ENCODE results near the gene SBF2. TPM values are rescaled to one million over a fixed set of nuclear protein-coding genes. Genes with fewer than 3 reads are reported as not detected.

Gene SBF2
- total and polyA plus RNA-seq, 4 experiments from 2014 or later, result 0.50 to 15.4 (median 10.2) TPM

DNA sequence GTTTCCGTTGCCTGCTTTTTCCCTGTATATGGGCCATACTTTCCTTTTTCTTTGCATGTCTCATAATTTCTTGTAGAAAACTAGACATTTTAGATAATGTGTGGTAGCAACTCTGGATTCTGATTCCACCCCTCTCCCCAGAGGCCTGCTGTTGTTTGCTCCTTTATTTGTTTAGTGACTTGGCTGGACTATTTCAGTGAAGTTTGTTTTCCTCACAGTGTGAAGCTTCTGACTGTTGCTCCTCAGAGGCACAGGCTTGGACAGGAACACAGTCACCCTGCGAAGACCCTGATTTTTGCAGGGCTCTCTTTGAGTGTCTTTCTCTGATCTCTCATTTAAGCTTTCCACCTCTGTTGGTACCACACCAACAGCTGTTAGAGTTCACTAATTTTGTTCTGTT is 557.7 kb downstream of the SBF2 start:
- peaks cover 30 to 40% of the 10 kb centered on the region in 2 donors for H3K36me3 Mint-ChIP-seq
- Histone ChIP-seq H3K9me3 (ENCODE audit: control insufficient read depth in 1 of 2, low read length in 2 of 2) (no peaks in the 10 kb centered on the region), H3K4me1 (ENCODE audit: insufficient read depth, low read length) (no peaks in the 10 kb centered on the region), H3K4me3 (ENCODE audit: low read length in 2 of 2) (no peak overlapping the region), H3K27ac (ENCODE audit: low read depth, low read length) (no peak overlapping the region), H3K27me3 (ENCODE audit: insufficient read depth, low read length) (no peaks in the 10 kb centered on the region), H3K36me3 (ENCODE audit: insufficient read depth, low read length) (no peaks in the 10 kb centered on the region)
- intact Hi-C loops (cut with micrococcal nuclease), result no loop called here
- POLR2A ChIA-PET (ENCODE audit: partially characterized antibody), result no interaction called here
- DNase-seq, result no peak
- H3K9me3 Mint-ChIP-seq, result peaks cover 0 to 21% (median 18%) of the 10 kb centered on the region in 8 donors
- no peak overlapping the region for H3K4me3 Mint-ChIP-seq
- H3K27ac Mint-ChIP-seq, result no peak overlapping the region
- H3K27me3 Mint-ChIP-seq, result no peaks in the 10 kb centered on the region
- H3K4me1 Mint-ChIP-seq, result no peaks in the 10 kb centered on the region
- CTCF ChIA-PET (ENCODE audit: partially characterized antibody), result interaction anchor here (0.6 to 3.1 kb wide), 2 partner anchors 11 to 64 kb away, joined by 3 to 8 read pairs; no protein-coding TSS in a partner anchor

DNA sequence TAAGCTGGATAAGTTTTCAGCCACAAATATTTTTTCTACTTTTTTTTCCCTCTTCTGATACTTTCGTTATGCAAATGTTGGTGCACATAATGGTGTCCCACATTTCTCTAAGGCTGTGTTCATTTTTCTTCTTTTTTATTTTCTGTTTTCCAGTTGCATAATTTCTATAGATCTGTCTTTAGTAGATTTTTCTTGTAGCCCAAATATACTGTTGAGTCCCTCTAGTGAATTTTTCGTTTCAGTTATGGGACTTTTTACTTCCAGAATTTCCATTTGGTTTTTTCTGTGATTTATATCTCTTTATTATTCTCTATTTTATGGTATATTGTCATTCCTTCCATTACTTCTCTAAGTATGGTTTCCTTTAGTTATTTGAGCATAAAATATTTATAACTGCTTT is 558.1 kb downstream of the SBF2 start:
- no peaks in the 10 kb centered on the region for H3K27me3 ChIP-seq (ENCODE audit: insufficient read depth, low read length)
- H3K27ac ChIP-seq (ENCODE audit: low read depth, low read length), result no peak overlapping the region
- H3K4me1 Mint-ChIP-seq, result no peaks in the 10 kb centered on the region
- intact Hi-C loops (cut with micrococcal nuclease), result no loop called here
- peaks cover 30 to 40% of the 10 kb centered on the region in 2 donors for H3K36me3 Mint-ChIP-seq
- ChIA-PET POLR2A (ENCODE audit: partially characterized antibody) (no interaction called here), CTCF (ENCODE audit: partially characterized antibody) (interaction anchor here (0.6 kb wide), 1 partner anchor 64 kb away, joined by 3 read pairs; no protein-coding TSS in a partner anchor)
- H3K4me3 Mint-ChIP-seq, result no peak overlapping the region
- no peak overlapping the region for H3K4me3 ChIP-seq (ENCODE audit: low read length in 2 of 2)
- no peaks in the 10 kb centered on the region for H3K4me1 ChIP-seq (ENCODE audit: insufficient read depth, low read length)
- no peaks in the 10 kb centered on the region for H3K27me3 Mint-ChIP-seq
- no peak for DNase-seq
- H3K36me3 ChIP-seq (ENCODE audit: insufficient read depth, low read length), result no peaks in the 10 kb centered on the region
- peaks cover 0 to 21% (median 18%) of the 10 kb centered on the region in 8 donors for H3K9me3 Mint-ChIP-seq
- no peaks in the 10 kb centered on the region for H3K9me3 ChIP-seq (ENCODE audit: control insufficient read depth in 1 of 2, low read length in 2 of 2)
- no peak overlapping the region for H3K27ac Mint-ChIP-seq

DNA sequence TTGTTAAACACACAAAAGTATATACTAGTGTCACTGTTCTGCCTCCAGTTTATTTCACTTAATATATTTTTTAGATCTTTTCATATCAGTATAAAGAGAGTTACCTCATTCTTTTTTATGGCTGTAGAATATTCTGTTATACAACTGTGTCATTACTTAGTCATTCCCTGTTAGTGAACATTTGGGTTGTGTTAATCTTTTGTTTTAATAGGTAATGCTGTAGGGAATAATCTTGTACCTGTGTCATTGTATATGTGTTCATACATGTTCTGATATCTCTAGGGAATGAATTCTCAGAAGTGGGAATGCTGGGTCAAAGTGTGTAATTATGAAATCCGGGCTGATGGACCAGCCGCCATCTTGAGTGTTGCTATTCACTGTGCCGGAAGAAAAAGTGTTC is 558.8 kb downstream of the SBF2 start:
- no peak overlapping the region for H3K4me3 Mint-ChIP-seq
- POLR2A ChIA-PET (ENCODE audit: partially characterized antibody), result no interaction called here

DNA sequence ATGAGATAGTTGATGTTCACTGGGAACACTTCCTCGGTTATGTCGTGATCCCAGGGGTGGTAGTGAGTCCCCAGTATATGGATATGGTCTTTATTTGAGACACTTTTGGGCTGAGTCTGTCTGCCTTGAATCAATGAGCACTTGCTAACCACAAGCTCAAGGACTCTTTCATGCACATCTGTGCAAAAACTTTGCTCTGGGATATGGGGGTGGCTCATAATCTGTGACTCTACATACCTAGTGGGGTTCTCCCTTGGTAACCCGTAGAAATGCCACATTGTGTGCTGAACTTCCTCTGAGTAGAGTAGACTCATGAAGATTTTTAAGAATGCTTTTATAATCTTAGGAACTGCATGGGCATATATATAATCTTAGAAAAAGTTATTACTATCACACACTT is 560.8 kb downstream of the SBF2 start:
- POLR2A ChIA-PET (ENCODE audit: partially characterized antibody), result interaction anchor here (0.6 kb wide), 1 partner anchor 12 kb away, joined by 3 read pairs; no protein-coding TSS in a partner anchor
- H3K36me3 Mint-ChIP-seq, result peaks cover 31 to 39% of the 10 kb centered on the region in 2 donors
- no peak overlapping the region for H3K4me3 Mint-ChIP-seq

More for the DNA sequence above, 558.8 kb downstream of the SBF2 start:
- H3K36me3 ChIP-seq (ENCODE audit: insufficient read depth, low read length), result no peaks in the 10 kb centered on the region
- H3K36me3 Mint-ChIP-seq, result peaks cover 30 to 40% of the 10 kb centered on the region in 2 donors
- CTCF ChIA-PET (ENCODE audit: partially characterized antibody), result no interaction called here
- no peaks in the 10 kb centered on the region for H3K9me3 ChIP-seq (ENCODE audit: control insufficient read depth in 1 of 2, low read length in 2 of 2)
- H3K27ac Mint-ChIP-seq, result no peak overlapping the region
- no peak for DNase-seq
- intact Hi-C loops (cut with micrococcal nuclease), result no loop called here
- peaks cover 0 to 21% (median 18%) of the 10 kb centered on the region in 8 donors for H3K9me3 Mint-ChIP-seq
- H3K27me3 ChIP-seq (ENCODE audit: insufficient read depth, low read length), result no peaks in the 10 kb centered on the region
- no peak overlapping the region for H3K27ac ChIP-seq (ENCODE audit: low read depth, low read length)
- H3K4me1 ChIP-seq (ENCODE audit: insufficient read depth, low read length), result no peaks in the 10 kb centered on the region
- H3K27me3 Mint-ChIP-seq, result no peaks in the 10 kb centered on the region
- H3K4me3 ChIP-seq (ENCODE audit: low read length in 2 of 2), result no peak overlapping the region
- no peaks in the 10 kb centered on the region for H3K4me1 Mint-ChIP-seq

DNA sequence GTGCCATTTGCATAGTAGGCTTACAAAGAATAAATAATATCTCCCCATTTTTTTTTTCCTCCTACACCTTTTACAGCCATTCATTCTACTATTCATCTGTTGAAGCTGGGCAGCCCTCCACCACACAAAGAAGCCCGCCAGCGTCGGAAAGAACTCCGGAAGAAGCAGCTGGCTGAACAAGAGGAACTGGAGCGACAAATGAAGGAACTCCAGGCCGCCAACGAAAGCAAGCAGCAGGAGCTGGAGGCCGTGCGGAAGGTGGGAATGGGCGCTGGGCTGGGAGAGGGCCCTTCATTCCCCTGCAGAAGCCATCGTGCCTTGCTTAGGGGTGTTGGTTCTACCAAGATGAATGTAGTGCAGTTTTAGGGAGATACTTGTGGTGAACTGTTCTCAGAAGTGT is 561.6 kb downstream of the SBF2 start:
- Histone ChIP-seq H3K36me3 (ENCODE audit: insufficient read depth, low read length) (no peaks in the 10 kb centered on the region), H3K4me3 (ENCODE audit: low read length in 2 of 2) (no peak overlapping the region), H3K4me1 (ENCODE audit: insufficient read depth, low read length) (no peaks in the 10 kb centered on the region), H3K27ac (ENCODE audit: low read depth, low read length) (no peak overlapping the region), H3K9me3 (ENCODE audit: control insufficient read depth in 1 of 2, low read length in 2 of 2) (no peaks in the 10 kb centered on the region), H3K27me3 (ENCODE audit: insufficient read depth, low read length) (no peaks in the 10 kb centered on the region)
- no peak for DNase-seq
- intact Hi-C loops (cut with micrococcal nuclease), result no loop called here
- Mint-ChIP-seq H3K9me3 (peaks cover 0 to 21% (median 18%) of the 10 kb centered on the region in 8 donors), H3K36me3 (peaks cover 29 to 35% of the 10 kb centered on the region in 2 donors), H3K27ac (no peak overlapping the region), H3K4me1 (no peaks in the 10 kb centered on the region), H3K4me3 (no peak overlapping the region), H3K27me3 (no peaks in the 10 kb centered on the region)
- CTCF ChIA-PET (ENCODE audit: partially characterized antibody), result no interaction called here
- POLR2A ChIA-PET (ENCODE audit: partially characterized antibody), result no interaction called here

More for the DNA sequence above, 560.8 kb downstream of the SBF2 start:
- no peaks in the 10 kb centered on the region for H3K9me3 ChIP-seq (ENCODE audit: control insufficient read depth in 1 of 2, low read length in 2 of 2)
- no peaks in the 10 kb centered on the region for H3K27me3 ChIP-seq (ENCODE audit: insufficient read depth, low read length)
- intact Hi-C loops (cut with micrococcal nuclease), result no loop called here
- Mint-ChIP-seq H3K9me3 (peaks cover 0 to 21% (median 18%) of the 10 kb centered on the region in 8 donors), H3K27ac (no peak overlapping the region), H3K4me1 (no peaks in the 10 kb centered on the region), H3K27me3 (no peaks in the 10 kb centered on the region)
- H3K36me3 ChIP-seq (ENCODE audit: insufficient read depth, low read length), result no peaks in the 10 kb centered on the region
- H3K4me1 ChIP-seq (ENCODE audit: insufficient read depth, low read length), result no peaks in the 10 kb centered on the region
- no peak for DNase-seq
- CTCF ChIA-PET (ENCODE audit: partially characterized antibody), result interaction anchor here (1.2 kb wide), 1 partner anchor 16 kb away, joined by 3 read pairs; no protein-coding TSS in a partner anchor
- no peak overlapping the region for H3K4me3 ChIP-seq (ENCODE audit: low read length in 2 of 2)
- H3K27ac ChIP-seq (ENCODE audit: low read depth, low read length), result no peak overlapping the region

DNA sequence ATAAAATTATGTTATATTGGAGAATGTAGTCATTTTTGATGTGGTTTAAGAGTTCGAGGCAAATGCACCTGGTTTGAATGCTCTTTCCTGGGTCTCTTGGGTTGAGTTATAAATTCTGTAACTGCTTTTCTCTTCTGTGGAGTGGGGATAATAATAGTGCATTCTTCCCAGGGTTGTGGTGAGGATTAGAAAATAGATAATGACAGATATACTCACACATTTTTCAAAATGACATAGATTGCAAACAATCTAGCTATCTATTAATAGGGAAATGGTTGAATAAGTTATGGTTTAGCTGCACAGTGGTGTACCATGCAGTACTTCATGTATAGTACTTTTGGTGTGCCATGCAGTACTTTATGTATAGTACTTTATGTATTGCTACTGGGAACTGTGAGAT is 562.8 kb downstream of the SBF2 start:
- Histone ChIP-seq H3K9me3 (ENCODE audit: control insufficient read depth in 1 of 2, low read length in 2 of 2) (no peaks in the 10 kb centered on the region), H3K36me3 (ENCODE audit: insufficient read depth, low read length) (no peaks in the 10 kb centered on the region), H3K4me3 (ENCODE audit: low read length in 2 of 2) (no peak overlapping the region), H3K27ac (ENCODE audit: low read depth, low read length) (no peak overlapping the region), H3K27me3 (ENCODE audit: insufficient read depth, low read length) (no peaks in the 10 kb centered on the region), H3K4me1 (ENCODE audit: insufficient read depth, low read length) (no peaks in the 10 kb centered on the region)
- Mint-ChIP-seq H3K27ac (no peak overlapping the region), H3K4me1 (no peaks in the 10 kb centered on the region), H3K4me3 (no peak overlapping the region), H3K27me3 (no peaks in the 10 kb centered on the region), H3K36me3 (peaks cover 20 to 29% of the 10 kb centered on the region in 2 donors), H3K9me3 (peaks cover 0 to 14% (median 11%) of the 10 kb centered on the region in 8 donors)
- POLR2A ChIA-PET (ENCODE audit: partially characterized antibody), result no interaction called here
- DNase-seq, result no peak
- intact Hi-C loops (cut with micrococcal nuclease), result no loop called here
- CTCF ChIA-PET (ENCODE audit: partially characterized antibody), result interaction anchor here (1.1 kb wide), 1 partner anchor 19 kb away, joined by 4 read pairs; no protein-coding TSS in a partner anchor
